Urinary bladder (tissue), 4 donors: Measurements from ENCODE around the gene PAQR6. TPM values are rescaled to one million over a fixed set of nuclear protein-coding genes. Genes with fewer than 3 reads are reported as not detected.
A peak's percentile ranks its signal among the peaks of the same experiment; 100 is the strongest.

Source experiments
- DNase-seq: peaks from one replicate; pipeline ENCODE4 v3.0.0-alpha.2; 2015; ENCODE audit errors: extremely low spot score
- H3K27ac ChIP-seq: one replicate; pipeline ENCODE4 v1.5.1; 2013; ENCODE audit warnings: low read depth, mild to moderate bottlenecking, moderate library complexity
- H3K36me3 ChIP-seq: one replicate; pipeline ENCODE4 v1.6.1; 2013; ENCODE audit warnings: mild to moderate bottlenecking, moderate library complexity; ENCODE audit not compliant: insufficient read depth
- H3K4me1 ChIP-seq: one replicate; pipeline ENCODE4 v1.6.1; 2013; ENCODE audit warnings: mild to moderate bottlenecking, moderate library complexity; ENCODE audit not compliant: insufficient read depth
- H3K4me3 ChIP-seq: one replicate; pipeline ENCODE4 v1.5.1; 2013; ENCODE audit warnings: low read depth, low read length
- WGBS: extraction: QIAGEN DNeasy Blood & Tissue Kit; methylation state at CpG from one replicate; pipeline ENCODE4 v1.1.7; 2013; 5-methylcytosine and 5-hydroxymethylcytosine counted together
- polyA plus RNA-seq: library from polyadenylated mRNA; stranded (reverse); fragments of 200-250 nt; gene quantifications from one replicate; pipeline ENCODE4 v1.2.3, GENCODE V29; 2013
- total RNA-seq: library from RNA; depleted of rRNA; stranded (reverse); fragments of >200 nt; gene quantifications from one replicate; pipeline ENCODE4 v1.2.3, GENCODE V29; 2014
- donor health status: healthy with polysubstance abuse.
- donor health status: healthy.

Gene PAQR6
- total and polyA plus RNA-seq, 2 donors: 0.79 to 1.5 TPM

- H3K4me1 ChIP-seq: no peaks in the 10 kb centered on the region
- WGBS: 14% methylated on average over 11 of the region's 11 CpGs
- H3K36me3 ChIP-seq: no peaks in the 10 kb centered on the region
These were observed 34.3 kb downstream of the PAQR6 start for GRCh38 chr1:156213644-156213966.

GRCh38 chr1:156212833-156213643, 34.8 kb downstream of the PAQR6 start, which contains the start of gene PMF1:
TSS of gene PMF1 (plus strand) at chr1:156213007. CDS start at chr1:156213016, 9 bp downstream.
- DNase-seq: peak; percentile 94
- WGBS: under 1% methylated on average over 61 of the region's 61 CpGs
- Histone ChIP-seq H3K4me1 (no peaks in the 10 kb centered on the region), H3K36me3 (no peaks in the 10 kb centered on the region), H3K4me3 (peak within 1 kb of the TSS; percentile 54), H3K27ac (peak within 1 kb of the TSS; percentile 95)

More at GRCh38 chr1:156213644-156213966, 34.3 kb downstream of the PAQR6 start:
- Histone ChIP-seq H3K27ac (peak overlapping the region; percentile 49), H3K4me3 (peak overlapping the region; percentile 54)
- no peak for DNase-seq

- H3K4me3 ChIP-seq: peak overlapping the region; percentile 54
- WGBS: 83% methylated on average over 9 of the region's 9 CpGs
- DNase-seq: no peak
- H3K27ac ChIP-seq: peak overlapping the region; percentile 48
- H3K36me3 ChIP-seq: no peaks in the 10 kb centered on the region
- no peaks in the 10 kb centered on the region for H3K4me1 ChIP-seq
These were observed 35.7 kb downstream of the PAQR6 start for GRCh38 chr1:156212130-156212529.

- no peaks in the 10 kb centered on the region for H3K4me1 ChIP-seq
- no peak overlapping the region for H3K4me3 ChIP-seq
- H3K27ac ChIP-seq: no peak overlapping the region
- no peaks in the 10 kb centered on the region for H3K36me3 ChIP-seq
- WGBS: 97% methylated on average over 3 of the region's 3 CpGs
- no peak for DNase-seq
These were observed 36.6 kb downstream of the PAQR6 start for GRCh38 chr1:156211243-156211642.

- no peaks in the 10 kb centered on the region for H3K4me1 ChIP-seq
- 98% methylated on average over 3 of the region's 3 CpGs for WGBS
- H3K4me3 ChIP-seq: no peak overlapping the region
- DNase-seq: no peak
- no peak overlapping the region for H3K27ac ChIP-seq
- H3K36me3 ChIP-seq: no peaks in the 10 kb centered on the region
These were observed 43.2 kb downstream of the PAQR6 start for GRCh38 chr1:156204686-156205085.

- H3K4me3 ChIP-seq: no peak overlapping the region
- no peaks in the 10 kb centered on the region for H3K36me3 ChIP-seq
- DNase-seq: no peak
- H3K4me1 ChIP-seq: no peaks in the 10 kb centered on the region
- H3K27ac ChIP-seq: no peak overlapping the region
These were observed 44.5 kb downstream of the PAQR6 start for GRCh38 chr1:156203331-156203730.

GRCh38 chr1:156200044-156200443, 47.8 kb downstream of the PAQR6 start:
- no peaks in the 10 kb centered on the region for H3K36me3 ChIP-seq

GRCh38 chr1:156198831-156199349, 49.0 kb downstream of the PAQR6 start:
- Histone ChIP-seq H3K4me1 (no peaks in the 10 kb centered on the region), H3K27ac (no peak overlapping the region), H3K36me3 (no peaks in the 10 kb centered on the region), H3K4me3 (no peak overlapping the region)
- DNase-seq: no peak
- WGBS: 81% methylated on average over 5 of the region's 5 CpGs

More at GRCh38 chr1:156200044-156200443, 47.8 kb downstream of the PAQR6 start:
- no peak overlapping the region for H3K27ac ChIP-seq
- no peak for DNase-seq
- H3K4me1 ChIP-seq: no peaks in the 10 kb centered on the region
- no peak overlapping the region for H3K4me3 ChIP-seq
- WGBS: 95% methylated on average over 8 of the region's 8 CpGs

GRCh38 chr1:156196445-156196844, 51.4 kb downstream of the PAQR6 start:
- H3K4me3 ChIP-seq: no peak overlapping the region
- DNase-seq: no peak
- no peak overlapping the region for H3K27ac ChIP-seq
- no peaks in the 10 kb centered on the region for H3K36me3 ChIP-seq
- no peaks in the 10 kb centered on the region for H3K4me1 ChIP-seq
- WGBS: 75% methylated on average over 2 of the region's 2 CpGs

GRCh38 chr1:156195853-156196252, 52.0 kb downstream of the PAQR6 start:
- Histone ChIP-seq H3K36me3 (no peaks in the 10 kb centered on the region), H3K27ac (no peak overlapping the region), H3K4me3 (no peak overlapping the region), H3K4me1 (no peaks in the 10 kb centered on the region)
- DNase-seq: no peak
- 73% methylated on average over 4 of the region's 4 CpGs for WGBS

GRCh38 chr1:156194300-156194652, 53.6 kb downstream of the PAQR6 start:
- no peak overlapping the region for H3K27ac ChIP-seq
- H3K36me3 ChIP-seq: peaks cover 1% of the 10 kb centered on the region
- WGBS: 11% methylated on average over 14 of the region's 14 CpGs
- no peaks in the 10 kb centered on the region for H3K4me1 ChIP-seq
- peak overlapping the region; percentile 64 for H3K4me3 ChIP-seq
- DNase-seq: no peak

GRCh38 chr1:156193488-156194299, 54.2 kb downstream of the PAQR6 start, which contains the start of gene SLC25A44:
TSS of gene SLC25A44 (plus strand) at chr1:156194104. CDS start at chr1:156199848, 5,744 bp downstream.
- H3K4me1 ChIP-seq: no peaks in the 10 kb centered on the region
- 2% methylated on average over 59 of the region's 59 CpGs for WGBS

More at GRCh38 chr1:156193488-156194299, 54.2 kb downstream of the PAQR6 start, which contains the start of gene SLC25A44:
- Histone ChIP-seq H3K27ac (peak within 1 kb of the TSS; percentile 32), H3K4me3 (peak within 1 kb of the TSS; percentile 64), H3K36me3 (peaks cover 1% of the 10 kb centered on the region)
- peak; percentile 99 for DNase-seq
